ENCODE results near the gene DPEP1. TPM values are rescaled to one million over a fixed set of nuclear protein-coding genes. Genes with fewer than 3 reads are reported as not detected.

The DPEP1 gene
- total RNA-seq, 1 experiment from 2014 or later, result 0.49 TPM

DNA sequence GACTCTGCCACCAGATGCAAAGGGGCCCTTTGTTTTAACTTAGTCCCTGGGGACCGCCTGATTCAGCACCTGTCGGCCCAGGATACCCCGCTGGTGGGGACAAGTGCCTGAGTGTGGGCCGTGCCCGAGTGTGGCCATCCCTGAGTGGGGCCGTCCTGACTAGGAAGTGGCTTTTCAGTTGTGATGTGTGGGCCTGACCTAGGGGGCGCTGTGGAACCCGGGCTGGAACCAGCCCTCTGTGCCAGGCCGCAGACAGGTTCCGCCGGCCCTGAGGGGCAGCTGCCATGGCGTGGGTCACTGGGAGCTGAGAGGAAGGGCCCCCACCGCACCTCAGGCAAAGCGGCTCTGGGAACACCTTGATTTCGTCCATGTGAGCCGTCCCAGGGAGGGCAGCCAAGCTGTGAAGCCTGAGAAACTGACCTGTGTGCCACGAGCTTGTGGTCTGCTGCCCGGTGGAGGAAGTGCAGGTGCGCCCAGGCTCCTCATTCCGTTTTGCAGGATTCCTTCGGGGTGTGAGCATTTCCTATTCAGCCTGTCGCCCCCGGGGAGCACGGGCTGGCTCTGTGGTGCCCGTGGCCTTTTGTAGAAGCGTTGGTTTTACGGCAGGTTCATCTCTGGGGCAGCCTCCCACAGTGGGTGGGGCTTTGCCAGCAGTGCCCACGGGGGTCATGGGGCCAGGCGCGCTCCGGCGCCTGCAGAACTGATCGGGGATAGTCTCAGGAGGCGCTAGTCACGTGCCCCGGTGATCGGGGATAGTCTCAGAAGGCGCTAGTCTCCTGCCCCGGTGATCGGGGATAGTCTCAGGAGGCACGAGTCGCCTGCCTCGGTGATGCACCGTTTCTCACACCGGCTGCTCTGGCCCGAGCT lies 47.7 kb upstream of the DPEP1 start:
- H3K36me3 ChIP-seq (ENCODE audit: insufficient read depth, low read length, poor library complexity, severe bottlenecking), result peaks cover 45% of the 10 kb centered on the region
- peak; percentile 63 for DNase-seq (ENCODE audit: low spot score)
- ChIA-PET POLR2A (ENCODE audit: low non-redundant PET) (interaction anchor here (0.6 kb wide), 1 partner anchor 54 kb away, joined by 3 read pairs; no protein-coding TSS in a partner anchor), CTCF (no interaction called here)
- no peaks in the 10 kb centered on the region for H3K9me3 ChIP-seq (ENCODE audit: low read depth, low read length, poor library complexity, severe bottlenecking)
- TF ChIP-seq CTCF (conservative IDR thresholded peaks at IDR 0.05; ENCODE audit: low read depth, low read length) (peak; percentile 83), EZH2 (IDR thresholded peaks at IDR 0.05; ENCODE audit: borderline replicate concordance, low read depth, low read length, poor library complexity, severe bottlenecking) (no peak)
- H3K27ac ChIP-seq (ENCODE audit: low read depth, low read length, poor library complexity, severe bottlenecking), result peak overlapping the region; percentile 64
- no TSS peak for BruUV-seq (replicated peaks)
- intact Hi-C loops (cut with micrococcal nuclease; ENCODE audit: unreplicated experiment), result no loop called here
- peaks cover 37% of the 10 kb centered on the region for H3K4me1 ChIP-seq (ENCODE audit: insufficient read depth, low read length, poor library complexity, severe bottlenecking)
- H3K27me3 ChIP-seq (replicated peaks; ENCODE audit: insufficient read depth, low read depth, low read length, poor library complexity), result no peaks in the 10 kb centered on the region
- no peak overlapping the region for H3K4me3 ChIP-seq (ENCODE audit: low read depth, low read length, poor library complexity, severe bottlenecking)

GRCh38 chr16:89567656-89568594 lies 45.5 kb upstream of the DPEP1 start:
- CTCF ChIA-PET, result no interaction called here

More at GRCh38 chr16:89567656-89568594, 45.5 kb upstream of the DPEP1 start:
- no peaks in the 10 kb centered on the region for H3K27me3 ChIP-seq (replicated peaks; ENCODE audit: insufficient read depth, low read depth, low read length, poor library complexity)
- no peak for DNase-seq (ENCODE audit: low spot score)
- H3K27ac ChIP-seq (ENCODE audit: low read depth, low read length, poor library complexity, severe bottlenecking), result no peak overlapping the region
- POLR2A ChIA-PET (ENCODE audit: low non-redundant PET), result no interaction called here
- intact Hi-C loops (cut with micrococcal nuclease; ENCODE audit: unreplicated experiment), result no loop called here
- H3K4me1 ChIP-seq (ENCODE audit: insufficient read depth, low read length, poor library complexity, severe bottlenecking), result peaks cover 31% of the 10 kb centered on the region
- no TSS peak for BruUV-seq (replicated peaks)
- peaks cover 23% of the 10 kb centered on the region for H3K36me3 ChIP-seq (ENCODE audit: insufficient read depth, low read length, poor library complexity, severe bottlenecking)
- TF ChIP-seq EZH2 (IDR thresholded peaks at IDR 0.05; ENCODE audit: borderline replicate concordance, low read depth, low read length, poor library complexity, severe bottlenecking) (no peak), CTCF (conservative IDR thresholded peaks at IDR 0.05; ENCODE audit: low read depth, low read length) (no peak)
- H3K4me3 ChIP-seq (ENCODE audit: low read depth, low read length, poor library complexity, severe bottlenecking), result no peak overlapping the region
- H3K9me3 ChIP-seq (ENCODE audit: low read depth, low read length, poor library complexity, severe bottlenecking), result no peaks in the 10 kb centered on the region
